Liver (tissue), 3 donors: ENCODE data around the gene AGAP5.
"Not testable (repeated sequence)": the region's sequence is repeated elsewhere in the genome, so short reads cannot be mapped to it uniquely, and the experiment has no call there.

Experiments
- ATF3 ChIP-seq: IDR thresholded peaks from 2 replicates; pipeline ENCODE4 v1.6.1; 2016; ENCODE audit warnings: antibody characterized with exemption
- CTCF ChIP-seq: fragments of 150-350 bp; IDR thresholded peaks from 2 replicates; pipeline ENCODE4 v1.5.1; 2017; ENCODE audit warnings: improper control_type of control experiment, low read depth, low read length; ENCODE audit not compliant: missing input control
- EGR1 ChIP-seq, 2 donors: IDR thresholded peaks; 2 replicates each; pipeline ENCODE4 v1.6.1; 2016 to 2018; ENCODE audit warnings: antibody characterized with exemption in 2 of 2, low read depth in 2 of 2
- FOXA1 ChIP-seq: IDR thresholded peaks from 2 replicates; pipeline ENCODE4 v1.6.1; 2016; ENCODE audit warnings: antibody characterized with exemption
- GABPA ChIP-seq, 2 donors: IDR thresholded peaks in 1 of 2; conservative IDR thresholded peaks in 1 of 2; 2 replicates each; pipeline ENCODE4 v1.6.1; 2016; ENCODE audit warnings: antibody characterized with exemption in 2 of 2, mild to moderate bottlenecking in 1 of 2, moderate library complexity in 1 of 2
- HNF4G ChIP-seq: IDR thresholded peaks from 2 replicates; pipeline ENCODE4 v1.6.1; 2016; ENCODE audit warnings: antibody characterized with exemption
- MAX ChIP-seq: IDR thresholded peaks from 2 replicates; pipeline ENCODE4 v1.6.1; 2016; ENCODE audit warnings: antibody characterized with exemption
- RAD21 ChIP-seq, 2 donors: IDR thresholded peaks; 2 replicates each; pipeline ENCODE4 v1.6.1; 2016; ENCODE audit warnings: antibody characterized with exemption in 2 of 2, mild to moderate bottlenecking in 2 of 2
- SP1 ChIP-seq: IDR thresholded peaks from 2 replicates; pipeline ENCODE4 v1.6.1; 2018; ENCODE audit warnings: antibody characterized with exemption, mild to moderate bottlenecking
- TAF1 ChIP-seq: conservative IDR thresholded peaks from 2 replicates; pipeline ENCODE4 v1.6.1; 2016; ENCODE audit warnings: antibody characterized with exemption, mild to moderate bottlenecking
- YY1 ChIP-seq: IDR thresholded peaks from 2 replicates; pipeline ENCODE4 v1.6.1; 2016; ENCODE audit warnings: antibody characterized with exemption, mild to moderate bottlenecking
- TF ChIP-seq, protein P1 (sequence below): IDR thresholded peaks from 2 replicates; pipeline ENCODE4 v1.6.1; 2016; ENCODE audit warnings: antibody characterized with exemption, mild to moderate bottlenecking
- TF ChIP-seq, protein P2 (sequence below): IDR thresholded peaks from 2 replicates; pipeline ENCODE4 v1.6.1; 2016; ENCODE audit warnings: antibody characterized with exemption
- donor health status: healthy.
- donor health status: healthy.

DNA sequence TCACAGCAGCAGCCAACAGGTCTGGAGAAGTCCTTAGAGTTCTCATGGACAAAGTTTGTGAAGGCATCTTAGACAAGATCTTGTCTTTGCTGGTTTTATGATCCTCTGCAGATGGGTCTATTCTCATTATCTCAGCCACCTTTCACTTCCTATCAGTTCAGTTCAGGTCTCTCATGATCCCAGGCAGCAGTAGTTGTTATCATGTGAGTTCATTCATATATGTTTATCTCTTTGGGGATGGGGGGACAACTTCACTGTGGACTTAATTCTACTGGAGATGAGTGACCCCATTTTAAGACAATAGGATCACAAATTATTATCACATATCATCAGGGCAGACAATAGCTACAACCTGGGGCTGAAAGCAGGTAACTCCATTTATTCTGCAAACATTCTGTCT lies 6.0 kb upstream of the AGAP5 start:
- not testable (repeated sequence) for TF ChIP-seq MAX; CTCF; FOXA1; RAD21 (IDR thresholded peaks at IDR 0.05); ATF3; TAF1; SP1; HNF4G; GABPA (IDR thresholded peaks at IDR 0.05 in 1 of 2, conservative IDR thresholded peaks at IDR 0.05 in 1 of 2); YY1; EGR1 (IDR thresholded peaks at IDR 0.05; ENCODE audit: low read depth in 2 of 2)
- TF ChIP-seq, protein P1, sequence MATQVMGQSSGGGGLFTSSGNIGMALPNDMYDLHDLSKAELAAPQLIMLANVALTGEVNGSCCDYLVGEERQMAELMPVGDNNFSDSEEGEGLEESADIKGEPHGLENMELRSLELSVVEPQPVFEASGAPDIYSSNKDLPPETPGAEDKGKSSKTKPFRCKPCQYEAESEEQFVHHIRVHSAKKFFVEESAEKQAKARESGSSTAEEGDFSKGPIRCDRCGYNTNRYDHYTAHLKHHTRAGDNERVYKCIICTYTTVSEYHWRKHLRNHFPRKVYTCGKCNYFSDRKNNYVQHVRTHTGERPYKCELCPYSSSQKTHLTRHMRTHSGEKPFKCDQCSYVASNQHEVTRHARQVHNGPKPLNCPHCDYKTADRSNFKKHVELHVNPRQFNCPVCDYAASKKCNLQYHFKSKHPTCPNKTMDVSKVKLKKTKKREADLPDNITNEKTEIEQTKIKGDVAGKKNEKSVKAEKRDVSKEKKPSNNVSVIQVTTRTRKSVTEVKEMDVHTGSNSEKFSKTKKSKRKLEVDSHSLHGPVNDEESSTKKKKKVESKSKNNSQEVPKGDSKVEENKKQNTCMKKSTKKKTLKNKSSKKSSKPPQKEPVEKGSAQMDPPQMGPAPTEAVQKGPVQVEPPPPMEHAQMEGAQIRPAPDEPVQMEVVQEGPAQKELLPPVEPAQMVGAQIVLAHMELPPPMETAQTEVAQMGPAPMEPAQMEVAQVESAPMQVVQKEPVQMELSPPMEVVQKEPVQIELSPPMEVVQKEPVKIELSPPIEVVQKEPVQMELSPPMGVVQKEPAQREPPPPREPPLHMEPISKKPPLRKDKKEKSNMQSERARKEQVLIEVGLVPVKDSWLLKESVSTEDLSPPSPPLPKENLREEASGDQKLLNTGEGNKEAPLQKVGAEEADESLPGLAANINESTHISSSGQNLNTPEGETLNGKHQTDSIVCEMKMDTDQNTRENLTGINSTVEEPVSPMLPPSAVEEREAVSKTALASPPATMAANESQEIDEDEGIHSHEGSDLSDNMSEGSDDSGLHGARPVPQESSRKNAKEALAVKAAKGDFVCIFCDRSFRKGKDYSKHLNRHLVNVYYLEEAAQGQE: not testable (repeated sequence)
- TF ChIP-seq, protein P2, sequence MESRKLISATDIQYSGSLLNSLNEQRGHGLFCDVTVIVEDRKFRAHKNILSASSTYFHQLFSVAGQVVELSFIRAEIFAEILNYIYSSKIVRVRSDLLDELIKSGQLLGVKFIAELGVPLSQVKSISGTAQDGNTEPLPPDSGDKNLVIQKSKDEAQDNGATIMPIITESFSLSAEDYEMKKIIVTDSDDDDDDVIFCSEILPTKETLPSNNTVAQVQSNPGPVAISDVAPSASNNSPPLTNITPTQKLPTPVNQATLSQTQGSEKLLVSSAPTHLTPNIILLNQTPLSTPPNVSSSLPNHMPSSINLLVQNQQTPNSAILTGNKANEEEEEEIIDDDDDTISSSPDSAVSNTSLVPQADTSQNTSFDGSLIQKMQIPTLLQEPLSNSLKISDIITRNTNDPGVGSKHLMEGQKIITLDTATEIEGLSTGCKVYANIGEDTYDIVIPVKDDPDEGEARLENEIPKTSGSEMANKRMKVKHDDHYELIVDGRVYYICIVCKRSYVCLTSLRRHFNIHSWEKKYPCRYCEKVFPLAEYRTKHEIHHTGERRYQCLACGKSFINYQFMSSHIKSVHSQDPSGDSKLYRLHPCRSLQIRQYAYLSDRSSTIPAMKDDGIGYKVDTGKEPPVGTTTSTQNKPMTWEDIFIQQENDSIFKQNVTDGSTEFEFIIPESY: not testable (repeated sequence)
